ENCODE data around the gene MYO18B.

The MYO18B gene

GRCh38 chr22:25750569-25751173, 8.7 kb downstream of the MYO18B start:
- Mint-ChIP-seq H3K9me3 (no peaks in the 10 kb centered on the region), H3K27ac (peak overlapping the region; percentile 49), H3K27me3 (no peaks in the 10 kb centered on the region), H3K36me3 (ENCODE audit: low read depth) (no peaks in the 10 kb centered on the region), H3K4me1 (ENCODE audit: low read depth) (peaks cover 28% of the 10 kb centered on the region), H3K4me3 (no peak overlapping the region)

- Mint-ChIP-seq H3K4me1 (ENCODE audit: low read depth) (peaks cover 23% of the 10 kb centered on the region), H3K9me3 (no peaks in the 10 kb centered on the region), H3K4me3 (no peak overlapping the region), H3K27ac (peak overlapping the region; percentile 5), H3K36me3 (ENCODE audit: low read depth) (no peaks in the 10 kb centered on the region), H3K27me3 (no peaks in the 10 kb centered on the region)
Observed at GRCh38 chr22:25751174-25751581, 9.2 kb downstream of the MYO18B start.

- Mint-ChIP-seq H3K4me3 (no peak overlapping the region), H3K27me3 (no peaks in the 10 kb centered on the region), H3K4me1 (ENCODE audit: low read depth) (peaks cover 20% of the 10 kb centered on the region), H3K9me3 (no peaks in the 10 kb centered on the region), H3K36me3 (ENCODE audit: low read depth) (no peaks in the 10 kb centered on the region), H3K27ac (no peak overlapping the region)
Observed at GRCh38 chr22:25752615-25753214, 10.7 kb downstream of the MYO18B start.

GRCh38 chr22:25753252-25753651, 11.3 kb downstream of the MYO18B start:
- Mint-ChIP-seq H3K4me1 (ENCODE audit: low read depth) (peaks cover 20% of the 10 kb centered on the region), H3K9me3 (no peaks in the 10 kb centered on the region), H3K27me3 (no peaks in the 10 kb centered on the region), H3K27ac (peak overlapping the region; percentile 50), H3K4me3 (no peak overlapping the region), H3K36me3 (ENCODE audit: low read depth) (no peaks in the 10 kb centered on the region)

GRCh38 chr22:25754527-25755202, 12.7 kb downstream of the MYO18B start:
- H3K27ac Mint-ChIP-seq, result no peak overlapping the region

GRCh38 chr22:25757686-25758085, 15.7 kb downstream of the MYO18B start:
- Mint-ChIP-seq H3K27ac (no peak overlapping the region), H3K4me1 (ENCODE audit: low read depth) (no peaks in the 10 kb centered on the region)

More at GRCh38 chr22:25754527-25755202, 12.7 kb downstream of the MYO18B start:
- peaks cover 10% of the 10 kb centered on the region for H3K4me1 Mint-ChIP-seq (ENCODE audit: low read depth)
- no peaks in the 10 kb centered on the region for H3K27me3 Mint-ChIP-seq
- no peak overlapping the region for H3K4me3 Mint-ChIP-seq
- no peaks in the 10 kb centered on the region for H3K9me3 Mint-ChIP-seq
- H3K36me3 Mint-ChIP-seq (ENCODE audit: low read depth), result no peaks in the 10 kb centered on the region

GRCh38 chr22:25758316-25758715, 16.3 kb downstream of the MYO18B start:
- H3K4me1 Mint-ChIP-seq (ENCODE audit: low read depth), result no peaks in the 10 kb centered on the region
- no peaks in the 10 kb centered on the region for H3K27me3 Mint-ChIP-seq
- H3K27ac Mint-ChIP-seq, result no peak overlapping the region
- H3K36me3 Mint-ChIP-seq (ENCODE audit: low read depth), result no peaks in the 10 kb centered on the region
- H3K9me3 Mint-ChIP-seq, result no peaks in the 10 kb centered on the region
- no peak overlapping the region for H3K4me3 Mint-ChIP-seq

More at GRCh38 chr22:25757686-25758085, 15.7 kb downstream of the MYO18B start:
- H3K36me3 Mint-ChIP-seq (ENCODE audit: low read depth), result no peaks in the 10 kb centered on the region
- H3K9me3 Mint-ChIP-seq, result no peaks in the 10 kb centered on the region
- H3K27me3 Mint-ChIP-seq, result no peaks in the 10 kb centered on the region
- H3K4me3 Mint-ChIP-seq, result no peak overlapping the region

GRCh38 chr22:25759825-25760231, 17.8 kb downstream of the MYO18B start:
- Mint-ChIP-seq H3K4me3 (no peak overlapping the region), H3K9me3 (no peaks in the 10 kb centered on the region), H3K27me3 (no peaks in the 10 kb centered on the region), H3K36me3 (ENCODE audit: low read depth) (no peaks in the 10 kb centered on the region), H3K27ac (no peak overlapping the region), H3K4me1 (ENCODE audit: low read depth) (no peaks in the 10 kb centered on the region)

- Mint-ChIP-seq H3K36me3 (ENCODE audit: low read depth) (no peaks in the 10 kb centered on the region), H3K4me1 (ENCODE audit: low read depth) (no peaks in the 10 kb centered on the region), H3K27me3 (no peaks in the 10 kb centered on the region), H3K9me3 (no peaks in the 10 kb centered on the region), H3K4me3 (no peak overlapping the region), H3K27ac (no peak overlapping the region)
Observed at GRCh38 chr22:25760294-25760693, 18.3 kb downstream of the MYO18B start.

- H3K4me3 Mint-ChIP-seq, result no peak overlapping the region
Observed at GRCh38 chr22:25760848-25761595, 19.0 kb downstream of the MYO18B start.

GRCh38 chr22:25762147-25762546, 20.2 kb downstream of the MYO18B start:
- Mint-ChIP-seq H3K4me1 (ENCODE audit: low read depth) (no peaks in the 10 kb centered on the region), H3K27ac (no peak overlapping the region), H3K9me3 (peaks cover 14% of the 10 kb centered on the region), H3K4me3 (no peak overlapping the region), H3K36me3 (ENCODE audit: low read depth) (peaks cover 6% of the 10 kb centered on the region), H3K27me3 (peaks cover 4% of the 10 kb centered on the region)

More at GRCh38 chr22:25760848-25761595, 19.0 kb downstream of the MYO18B start:
- no peak overlapping the region for H3K27ac Mint-ChIP-seq
- no peaks in the 10 kb centered on the region for H3K4me1 Mint-ChIP-seq (ENCODE audit: low read depth)
- H3K27me3 Mint-ChIP-seq, result no peaks in the 10 kb centered on the region
- no peaks in the 10 kb centered on the region for H3K36me3 Mint-ChIP-seq (ENCODE audit: low read depth)
- peaks cover 3% of the 10 kb centered on the region for H3K9me3 Mint-ChIP-seq

GRCh38 chr22:25763239-25763777, 21.3 kb downstream of the MYO18B start:
- Mint-ChIP-seq H3K36me3 (ENCODE audit: low read depth) (peaks cover 6% of the 10 kb centered on the region), H3K9me3 (peaks cover 14% of the 10 kb centered on the region)

GRCh38 chr22:25764270-25765015, 22.5 kb downstream of the MYO18B start:
- Mint-ChIP-seq H3K4me3 (no peak overlapping the region), H3K36me3 (ENCODE audit: low read depth) (peaks cover 6% of the 10 kb centered on the region), H3K9me3 (peaks cover 14% of the 10 kb centered on the region), H3K27ac (no peak overlapping the region), H3K4me1 (ENCODE audit: low read depth) (peaks cover 8% of the 10 kb centered on the region), H3K27me3 (peaks cover 4% of the 10 kb centered on the region)

More at GRCh38 chr22:25763239-25763777, 21.3 kb downstream of the MYO18B start:
- no peak overlapping the region for H3K27ac Mint-ChIP-seq
- H3K27me3 Mint-ChIP-seq, result peaks cover 4% of the 10 kb centered on the region
- no peaks in the 10 kb centered on the region for H3K4me1 Mint-ChIP-seq (ENCODE audit: low read depth)
- no peak overlapping the region for H3K4me3 Mint-ChIP-seq

- peaks cover 6% of the 10 kb centered on the region for H3K36me3 Mint-ChIP-seq (ENCODE audit: low read depth)
- H3K27me3 Mint-ChIP-seq, result peaks cover 4% of the 10 kb centered on the region
- H3K4me3 Mint-ChIP-seq, result no peak overlapping the region
- peaks cover 14% of the 10 kb centered on the region for H3K9me3 Mint-ChIP-seq
- H3K27ac Mint-ChIP-seq, result no peak overlapping the region
- H3K4me1 Mint-ChIP-seq (ENCODE audit: low read depth), result peaks cover 13% of the 10 kb centered on the region
Observed at GRCh38 chr22:25765016-25765367, 23.0 kb downstream of the MYO18B start.
